Activated naive CD4-positive, alpha-beta T cell (primary cell): Measurements from ENCODE around the gene TC2N.
"Not testable (repeated sequence)": the region's sequence is repeated elsewhere in the genome, so short reads cannot be mapped to it uniquely, and the experiment has no call there.

Source experiments
- DNase-seq, 4 experiments: peaks; one replicate each; lab custom pipeline; 2025; lab: John Stamatoyannopoulos, UW

TC2N gene

DNA sequence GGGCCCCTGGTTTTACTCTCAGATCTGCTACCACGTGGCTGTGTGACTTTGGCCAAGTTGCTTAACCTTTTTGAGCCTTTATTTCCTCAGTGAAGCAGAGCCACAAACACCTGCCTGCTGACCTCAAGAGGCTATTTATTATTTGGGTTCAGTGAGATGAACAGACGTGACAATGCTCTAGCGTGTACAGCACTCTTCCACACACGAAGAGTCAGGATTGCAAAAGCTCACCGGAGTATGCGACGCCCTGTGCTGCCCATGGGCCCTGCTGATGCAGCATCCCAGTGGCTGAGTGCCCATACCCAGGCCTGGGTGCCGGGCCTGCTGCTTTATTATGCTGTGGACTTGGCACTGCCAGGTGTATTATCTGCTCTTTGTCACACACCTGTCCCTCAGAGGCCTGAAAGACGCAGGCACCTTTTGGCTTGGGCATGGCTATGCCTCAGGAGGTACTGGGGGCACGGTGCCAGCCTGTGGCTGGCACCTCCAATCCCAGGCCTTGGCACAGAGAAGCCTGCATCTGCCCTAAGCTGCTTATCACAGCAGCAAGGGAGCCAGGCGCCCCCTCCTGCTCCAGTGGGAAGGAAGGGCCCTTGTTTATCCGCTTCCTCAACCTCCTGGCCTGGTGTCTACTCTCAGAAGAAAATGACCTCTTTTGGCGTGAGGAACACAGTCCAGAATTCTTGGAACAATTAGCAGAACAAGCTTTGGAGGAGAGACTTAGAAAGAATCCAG, 22.3 kb upstream of the TC2N start:
- DNase-seq, result no peak

DNA sequence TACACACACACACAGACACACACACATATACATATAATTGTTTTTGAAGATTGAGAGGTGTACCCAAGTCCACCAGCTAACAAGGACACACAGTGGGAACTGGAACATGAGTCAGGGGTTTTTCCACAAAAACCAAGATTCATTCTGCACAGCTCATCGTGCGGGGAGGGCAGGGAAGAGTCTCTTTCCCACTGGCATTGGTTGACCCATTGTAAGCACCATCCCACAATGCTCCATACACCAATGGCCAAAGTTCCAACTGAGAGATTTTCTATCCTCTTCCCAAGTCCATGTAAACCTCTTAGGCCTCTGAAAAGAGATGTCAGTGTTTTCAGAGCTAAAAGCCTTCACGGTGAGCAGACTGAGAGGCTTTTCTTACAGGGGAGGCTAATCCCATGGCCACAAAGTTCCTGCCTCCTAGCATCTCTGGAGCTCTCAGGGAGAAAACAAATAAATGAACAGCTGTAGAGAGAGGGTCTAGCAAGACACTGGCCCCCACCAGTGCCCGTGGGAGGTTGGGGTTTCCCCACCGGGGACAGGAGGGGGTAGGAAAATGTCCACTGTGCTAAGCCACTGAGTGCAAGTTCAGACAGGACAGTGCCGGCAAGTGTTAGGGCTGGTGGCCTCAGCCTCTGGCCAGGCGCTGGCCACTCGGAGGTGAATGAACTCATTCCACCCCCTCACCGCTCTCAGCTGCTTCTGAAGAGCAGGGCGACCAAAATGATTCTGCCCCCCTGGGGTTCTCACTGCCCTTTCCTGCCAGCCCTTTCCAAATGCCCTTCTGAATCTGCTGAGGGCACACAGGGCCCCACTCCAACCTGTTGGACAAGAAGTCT, 21.5 kb upstream of the TC2N start:
- no peak for DNase-seq

DNA sequence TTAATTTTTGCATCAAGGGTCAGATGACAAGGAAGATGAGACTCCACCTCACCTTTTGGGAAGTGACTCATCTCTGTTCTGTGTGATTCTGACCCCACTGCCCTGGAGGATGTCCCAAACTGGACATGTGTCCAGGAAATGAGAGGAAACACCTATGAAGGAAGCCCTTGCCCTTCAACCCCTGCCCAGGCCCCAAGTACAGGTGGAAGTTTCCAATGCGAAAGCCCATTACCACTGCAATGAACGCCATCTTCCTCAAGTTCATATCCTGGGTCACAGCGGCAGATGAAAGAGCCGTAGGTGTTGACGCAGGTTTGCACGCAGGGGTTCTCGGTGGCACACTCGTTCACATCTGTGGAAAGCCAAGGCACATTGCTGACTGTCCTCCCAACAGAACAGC, 19.6 kb upstream of the TC2N start:
- DNase-seq, result no peak

DNA sequence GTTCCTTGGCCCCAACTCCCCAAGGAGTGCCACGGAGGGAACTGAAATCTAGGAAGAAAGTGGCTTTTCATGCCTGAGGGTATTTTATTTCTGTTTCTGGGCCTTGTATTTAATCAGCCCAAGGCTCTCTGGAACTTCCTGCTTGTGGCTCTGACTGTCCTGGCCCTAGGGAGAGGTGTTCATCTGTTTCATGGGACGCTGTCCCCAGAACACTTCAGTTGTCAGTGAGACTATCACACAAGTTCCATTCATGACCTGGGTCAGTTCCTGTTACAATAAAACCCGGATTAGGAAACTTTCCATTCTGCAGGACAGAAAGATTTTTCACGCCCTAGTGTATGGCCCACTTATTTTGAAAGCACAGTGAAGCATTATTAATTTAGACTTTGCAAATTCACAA, 18.5 kb upstream of the TC2N start:
- DNase-seq, result no peak

DNA sequence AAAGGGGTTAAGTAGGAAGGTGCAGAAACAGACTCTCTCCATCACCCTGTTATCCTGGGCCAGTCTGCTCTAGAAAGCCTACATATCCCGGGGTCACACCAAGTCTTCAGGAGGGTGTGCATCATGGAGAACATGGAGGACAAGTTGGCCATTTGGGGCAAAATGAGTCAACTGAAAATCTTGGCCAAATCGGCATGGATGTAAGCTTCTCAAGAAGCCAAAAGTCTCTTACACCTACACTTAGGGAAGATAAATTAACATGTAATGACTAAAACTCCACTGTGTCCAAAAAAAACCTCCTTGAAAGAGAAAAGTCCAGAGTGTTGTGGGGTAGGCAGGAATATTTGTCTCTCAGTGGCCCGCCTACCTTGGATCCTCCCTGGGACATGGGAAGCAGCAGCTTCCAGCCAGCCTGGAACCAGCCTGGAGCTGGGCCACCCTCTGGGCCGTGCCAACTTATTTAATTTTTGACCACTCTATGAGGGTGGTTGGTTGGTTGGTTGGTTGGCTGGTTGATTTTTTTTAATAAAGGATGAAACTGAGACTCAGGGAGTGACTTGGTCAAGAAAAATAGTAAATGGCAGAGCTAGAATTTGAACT, 17.9 kb upstream of the TC2N start:
- DNase-seq, result no peak

DNA sequence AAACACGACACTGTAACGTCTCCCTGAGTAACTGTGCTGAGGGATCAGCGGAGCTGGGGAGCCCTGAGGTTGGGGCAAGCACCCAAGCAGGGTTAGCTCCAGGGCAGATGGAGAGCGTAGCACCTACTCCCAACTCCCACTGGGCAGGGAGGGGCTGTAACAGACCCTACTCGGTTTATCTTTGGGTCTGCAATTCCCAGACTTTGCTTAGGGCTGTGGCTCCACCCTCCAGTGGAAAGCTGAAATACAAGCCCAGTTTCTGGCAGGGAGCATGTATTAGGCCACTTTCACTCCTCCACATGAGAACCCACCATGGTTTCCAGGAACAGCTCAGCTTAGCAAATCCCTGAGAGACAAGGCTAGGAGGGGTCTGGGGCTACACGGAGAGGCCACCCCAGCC, 17.3 kb upstream of the TC2N start:
- DNase-seq, result no peak

DNA sequence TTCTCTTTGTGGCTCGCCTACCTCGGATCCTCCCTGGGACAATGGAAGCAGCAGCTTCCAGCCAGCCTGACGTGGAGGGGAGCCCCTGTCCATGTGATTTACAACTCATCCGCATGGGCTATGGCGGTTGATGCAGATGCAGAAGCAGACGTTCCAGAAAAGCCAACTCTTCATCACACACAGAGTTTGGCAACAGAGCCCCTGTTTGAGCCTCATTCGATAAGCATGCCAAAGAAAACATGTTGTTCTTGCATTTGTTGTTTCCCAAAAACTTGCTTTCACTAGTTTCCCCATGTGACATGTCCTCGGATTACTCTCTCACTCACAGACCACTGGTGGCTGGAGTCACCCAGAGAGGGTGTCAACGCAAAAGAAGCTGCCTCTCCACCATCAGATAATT, 16.4 kb upstream of the TC2N start:
- no peak for DNase-seq

DNA sequence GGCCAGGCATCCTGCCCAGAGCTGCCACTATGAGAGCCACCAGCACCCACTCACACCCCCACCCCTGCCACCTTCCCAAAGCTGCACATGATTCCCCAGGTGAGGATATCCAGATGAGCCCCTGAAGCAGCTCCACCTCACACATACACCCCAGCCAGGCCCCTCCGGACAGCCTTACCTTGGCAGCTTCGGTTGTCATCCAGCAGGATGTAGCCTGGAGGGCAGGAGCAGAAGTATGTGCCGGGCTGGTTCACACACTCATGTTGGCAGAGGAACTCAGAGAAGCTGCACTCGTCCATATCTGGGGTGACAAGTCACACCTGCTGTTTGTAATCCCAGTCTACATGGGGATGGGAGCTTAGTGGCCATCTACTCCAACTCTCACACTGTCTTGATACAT, 15.4 kb upstream of the TC2N start:
- no peak for DNase-seq

DNA sequence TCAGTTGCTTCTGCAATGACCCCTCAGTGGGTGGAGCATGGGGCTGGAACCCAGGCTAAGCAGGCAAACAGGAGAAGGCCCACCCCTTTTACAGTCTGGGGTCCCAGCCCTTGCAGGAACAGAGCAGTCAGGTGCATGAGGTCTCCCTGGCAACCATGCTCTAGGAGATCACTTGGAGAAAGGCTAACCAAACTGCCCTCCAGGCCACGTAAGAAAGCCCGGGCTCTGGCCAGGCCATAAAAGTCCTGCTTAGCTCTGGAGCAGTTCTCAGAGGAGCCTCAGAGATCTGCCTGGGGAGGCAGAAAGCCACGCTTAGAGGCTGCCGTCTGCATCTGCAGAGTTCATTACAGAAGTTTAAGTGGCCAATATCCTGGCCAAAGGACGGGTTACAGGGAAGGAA, 15.0 kb upstream of the TC2N start:
- no peak for DNase-seq

DNA sequence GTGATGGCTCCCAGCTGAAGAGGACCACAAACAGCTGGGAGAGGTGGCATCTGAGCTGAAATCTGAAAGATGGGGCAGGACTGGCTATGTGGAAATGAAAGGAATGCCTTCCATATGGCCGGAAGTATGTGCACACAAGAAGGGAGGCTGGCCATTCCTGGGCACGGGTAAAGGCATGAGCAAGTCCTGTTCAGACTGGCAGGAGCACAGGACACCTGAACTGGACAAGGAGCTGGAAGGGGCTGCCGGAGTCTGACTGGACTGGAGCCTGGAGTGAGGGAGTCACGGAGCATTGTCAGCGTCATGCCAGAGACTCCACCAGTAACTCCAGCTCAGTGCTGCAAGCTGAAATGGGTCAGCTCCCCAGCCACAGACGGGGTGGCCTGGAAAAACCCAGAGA, 11.9 kb upstream of the TC2N start:
- DNase-seq, result no peak

DNA sequence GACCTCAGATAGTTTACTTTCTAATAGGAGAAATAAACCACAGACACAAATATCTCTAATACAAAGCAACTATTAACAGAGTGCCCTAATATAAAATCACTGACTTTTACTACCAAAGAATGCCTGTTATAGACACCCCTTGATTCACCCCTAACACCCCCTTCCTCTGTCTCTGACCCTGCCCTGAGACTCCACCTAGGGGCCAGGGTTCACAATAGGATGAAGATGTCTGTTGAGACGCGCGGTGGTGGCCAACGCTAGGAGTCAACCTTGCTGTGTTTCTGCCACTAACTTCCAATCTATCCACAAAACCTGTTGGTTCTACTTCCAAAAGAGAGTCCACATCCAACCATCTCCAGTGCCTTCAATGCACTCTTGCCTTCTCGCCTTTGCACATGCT, 10.9 kb upstream of the TC2N start:
- no peak for DNase-seq

DNA sequence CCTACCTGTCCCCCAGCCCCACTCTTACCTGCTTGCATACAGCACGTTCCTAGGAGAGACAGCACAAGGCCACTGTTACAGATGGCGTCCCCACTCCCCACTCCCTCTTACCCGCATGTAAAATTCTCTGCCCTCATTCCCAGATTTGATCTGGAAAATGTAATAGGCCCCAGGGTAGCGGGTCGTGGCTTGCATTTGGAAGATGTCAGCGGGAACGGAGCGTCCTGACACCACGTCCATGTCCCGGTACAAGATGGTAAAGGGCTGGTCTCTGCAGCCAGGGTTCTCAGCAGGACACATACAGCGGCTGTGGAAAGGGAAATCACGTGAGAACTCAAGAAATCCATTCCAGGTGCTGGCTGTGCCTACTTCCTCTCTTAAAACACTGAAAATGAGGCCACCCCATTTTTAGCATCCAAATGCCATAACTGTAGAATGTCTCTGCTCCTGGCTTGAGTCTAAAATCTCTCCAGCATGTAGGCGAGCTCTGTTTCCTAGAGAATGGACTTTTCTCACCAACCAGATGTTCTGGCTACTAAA, 10.1 kb upstream of the TC2N start:
- no peak for DNase-seq

DNA sequence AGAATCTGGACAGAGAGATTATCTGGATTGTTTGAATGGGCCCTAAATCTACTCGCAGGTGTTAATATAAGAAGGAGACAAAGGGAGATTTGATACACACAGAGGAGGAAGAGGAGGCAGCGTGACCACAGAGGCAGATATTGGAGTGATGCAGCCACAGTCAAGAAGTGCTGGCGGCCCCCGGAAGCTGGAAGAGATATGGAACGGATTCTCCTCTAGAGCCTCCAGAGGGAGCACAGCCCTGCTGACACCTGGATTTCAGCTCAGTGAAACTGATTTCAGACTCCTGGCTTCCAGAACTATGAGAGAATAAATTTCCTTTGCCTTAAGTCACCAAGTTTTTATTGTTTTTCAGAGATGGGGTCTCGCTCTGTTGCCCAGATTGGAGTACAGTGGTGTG, 9.2 kb upstream of the TC2N start:
- no peak for DNase-seq

DNA sequence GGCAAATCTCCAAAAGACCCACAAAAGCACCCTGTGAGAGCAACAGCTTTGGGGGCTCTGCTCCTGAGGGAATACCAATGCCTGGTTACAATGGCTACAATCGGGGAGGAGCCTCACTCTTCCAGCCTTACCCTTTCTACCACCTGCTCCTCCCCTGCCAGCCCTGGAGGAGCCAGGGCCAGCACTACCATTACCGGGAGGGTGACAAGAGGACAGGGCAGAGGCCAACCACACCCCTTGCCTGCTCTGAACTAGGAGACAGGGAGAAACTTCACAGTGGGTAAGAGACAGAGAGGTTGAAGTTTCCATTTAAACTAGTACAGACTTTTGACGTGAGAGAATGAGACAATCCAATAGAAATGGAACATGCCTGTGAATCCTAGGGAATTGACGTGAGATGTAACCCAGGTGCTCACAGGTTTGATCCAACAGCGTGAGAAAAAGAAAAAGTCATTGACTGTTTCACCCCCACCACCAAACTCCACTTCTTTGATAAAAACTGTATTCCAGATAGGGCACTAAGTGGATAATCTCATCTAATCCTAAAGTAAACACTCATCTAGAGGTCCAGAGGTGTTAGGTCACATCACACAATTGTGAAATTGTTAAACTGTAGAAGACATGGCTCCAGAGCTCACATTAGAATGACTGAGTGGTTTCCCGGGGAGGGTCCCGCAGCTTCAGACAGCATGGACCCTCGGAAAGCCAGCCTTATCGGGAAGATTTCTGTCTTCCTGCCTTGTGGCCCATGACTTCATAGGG, 8.4 kb upstream of the TC2N start:
- no peak for DNase-seq

DNA sequence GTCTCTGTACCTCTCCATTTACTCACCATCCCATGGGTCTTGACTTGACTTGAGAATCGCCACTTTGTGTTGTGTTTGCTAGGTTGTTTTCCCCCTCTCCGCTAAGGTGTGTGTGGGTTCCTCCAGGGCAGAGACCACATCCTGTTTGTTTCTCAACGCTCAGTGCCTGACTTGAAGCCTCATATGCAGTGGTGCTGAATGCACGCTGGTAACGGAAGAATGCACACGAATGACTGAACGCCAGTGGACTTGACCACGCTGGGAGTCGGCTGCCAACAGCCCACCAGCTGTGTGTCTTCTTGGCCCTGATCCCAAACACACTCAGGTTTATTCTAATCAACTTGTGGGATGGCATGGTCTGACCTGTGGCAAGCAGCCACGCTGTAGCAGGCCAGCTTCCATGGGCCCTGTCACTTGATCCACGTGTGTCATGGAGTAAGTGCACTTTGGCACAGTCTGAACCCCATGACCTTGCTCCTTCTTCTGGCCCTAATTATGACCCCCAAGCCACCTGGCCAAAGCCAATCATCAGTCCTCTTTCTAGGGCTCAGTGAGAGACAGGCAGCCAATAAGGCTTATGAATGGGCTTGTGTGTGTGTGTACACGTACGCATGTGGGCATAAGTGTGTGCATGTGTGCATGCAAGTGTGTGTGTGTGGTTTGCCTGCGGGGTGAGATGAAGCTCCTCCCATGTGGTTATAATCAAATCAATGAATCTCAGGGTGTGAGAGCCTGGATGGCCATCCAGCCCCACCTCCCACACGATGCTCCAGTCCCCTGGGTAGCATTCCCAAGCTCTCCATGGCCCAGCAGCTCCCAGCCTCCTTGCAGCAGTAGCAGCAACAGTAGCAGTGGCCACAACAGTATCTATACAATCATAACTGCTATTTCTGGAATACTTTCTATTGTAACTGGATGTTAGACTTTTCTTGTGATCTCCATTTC, 6.4 kb upstream of the TC2N start:
- DNase-seq, result peak in 2 of 4 experiments; percentile 52 to 62

DNA sequence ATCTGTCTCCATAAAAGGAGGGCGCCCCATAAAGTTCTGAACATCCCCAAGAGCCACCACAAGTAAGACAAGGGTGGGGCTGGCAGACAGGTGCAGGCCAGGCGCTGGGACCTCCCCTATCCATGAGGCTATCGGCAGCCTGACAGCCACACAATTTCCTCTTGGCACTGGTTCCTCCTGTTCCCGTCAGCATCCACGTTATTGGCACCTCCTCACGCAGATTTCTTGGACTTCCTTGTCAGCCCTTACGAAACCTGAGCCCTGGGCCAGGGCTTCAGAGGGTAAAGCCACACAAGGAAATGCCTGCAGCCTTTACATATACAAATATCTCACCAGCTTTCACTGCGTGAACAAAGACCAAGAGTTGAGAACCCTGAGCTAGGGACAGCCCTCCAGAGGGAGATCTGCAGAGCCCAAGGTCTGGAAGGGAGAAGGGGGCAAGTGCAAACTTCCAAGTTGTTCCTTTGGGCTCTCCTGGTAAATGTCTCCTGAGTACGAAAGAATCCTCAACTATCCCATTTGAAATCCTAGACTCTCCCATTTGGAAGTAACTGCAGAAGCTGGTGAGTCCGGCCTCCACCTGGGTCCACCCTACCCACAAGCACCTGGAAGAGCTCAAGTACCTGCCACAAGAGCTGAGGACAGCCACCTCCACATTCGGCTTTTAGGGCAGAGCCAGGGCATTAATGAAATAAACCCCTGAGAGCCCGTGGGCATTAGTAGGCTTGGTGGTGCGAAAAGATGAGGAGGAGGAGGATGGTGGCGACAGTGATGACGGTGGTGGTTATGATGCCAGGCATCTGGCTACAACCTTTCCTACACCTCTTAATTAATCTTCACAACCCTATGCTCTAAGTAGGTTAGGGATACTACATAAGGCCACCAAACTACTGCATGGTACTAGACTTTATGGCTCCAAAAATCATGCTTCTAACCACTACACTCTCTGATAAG, 5.5 kb upstream of the TC2N start:
- peak in 2 of 4 experiments; percentile 59 to 60 for DNase-seq

DNA sequence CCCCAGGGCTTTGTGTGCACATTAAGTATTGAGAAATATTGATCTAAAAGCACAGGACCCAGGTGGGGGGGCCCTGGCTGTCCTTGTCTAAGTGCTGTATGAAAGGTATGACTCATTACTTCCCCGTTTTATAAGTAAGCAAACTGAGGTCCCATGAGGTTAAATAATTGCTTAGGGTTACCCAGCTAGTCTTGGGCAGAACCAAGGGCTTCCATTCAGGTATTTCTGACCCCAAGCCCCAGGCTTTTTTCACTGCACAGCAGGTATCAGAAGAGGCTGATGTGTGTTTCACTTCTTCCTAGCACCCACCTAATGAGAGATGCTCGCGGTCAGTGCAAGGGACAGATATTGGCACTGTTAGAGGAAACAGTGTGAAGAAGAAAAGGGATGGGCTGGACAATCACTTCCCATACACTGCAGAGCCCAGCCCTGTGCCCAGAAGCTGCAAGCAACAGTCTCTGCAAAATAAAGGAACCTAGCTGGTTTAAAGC, 4.7 kb upstream of the TC2N start:
- DNase-seq, result peak in 1 of 4 experiments; percentile 36

DNA sequence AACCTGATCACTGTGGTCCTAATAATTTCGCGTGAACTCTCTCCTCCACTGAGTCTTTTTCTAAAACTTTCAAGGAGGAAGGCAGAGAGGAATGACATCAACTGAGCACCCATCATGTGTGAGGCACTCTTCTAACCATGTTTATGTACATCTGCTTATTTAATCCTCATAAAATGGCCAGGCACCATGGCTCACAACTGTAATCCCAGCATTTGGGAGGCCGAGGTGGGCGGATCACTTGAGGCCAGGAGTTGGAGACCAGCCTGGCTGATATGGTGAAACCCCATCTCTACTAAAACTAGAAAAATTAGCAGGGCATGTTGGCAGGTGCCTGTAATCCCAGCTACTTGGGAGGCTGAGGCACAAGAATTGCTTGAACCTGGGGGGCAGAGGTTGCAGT, 4.1 kb upstream of the TC2N start:
- not testable (repeated sequence) for DNase-seq

DNA sequence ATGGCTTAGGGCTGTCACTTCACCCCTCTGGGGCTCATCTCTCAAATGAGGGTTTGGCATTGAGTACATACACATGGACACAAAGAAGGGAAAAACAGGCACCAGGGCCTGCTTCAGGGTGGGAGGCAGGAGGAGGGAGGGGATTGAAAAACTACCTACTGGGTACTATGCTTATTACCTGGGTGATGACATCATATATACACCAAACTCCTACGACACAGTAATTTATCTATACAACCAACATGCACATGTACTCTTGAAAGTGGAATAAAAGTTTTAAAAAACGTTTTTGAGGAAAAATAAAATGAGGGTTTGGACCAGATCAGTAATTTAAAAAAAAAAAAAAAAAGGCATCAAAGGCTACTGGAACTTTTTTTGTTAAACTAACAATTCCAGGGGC, 3.6 kb upstream of the TC2N start:
- DNase-seq, result no peak

DNA sequence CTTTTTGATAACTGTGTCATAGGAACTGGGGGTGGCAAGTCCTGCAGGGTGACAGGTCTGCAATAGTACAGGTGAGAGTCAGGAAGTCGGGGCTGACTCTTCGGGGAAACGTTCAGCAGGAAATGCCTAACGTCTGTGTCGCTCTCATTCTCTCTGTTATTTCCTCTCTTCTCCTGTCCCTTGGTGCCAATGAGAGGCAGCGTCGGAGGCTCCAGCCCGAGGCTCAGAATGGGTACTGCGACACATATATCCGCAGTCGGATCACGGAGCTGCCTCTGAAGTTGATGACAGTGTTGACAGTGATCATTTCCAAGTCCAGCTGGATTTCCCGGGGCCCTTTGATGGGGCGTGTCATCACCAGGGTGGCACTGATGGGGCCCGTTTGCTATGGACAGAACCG, 2.7 kb upstream of the TC2N start:
- peak in 2 of 4 experiments; percentile 65 to 68 for DNase-seq
